Astrocyte of the spinal cord (primary cell): Measurements from ENCODE around the gene SMG7.
A peak's percentile ranks its signal among the peaks of the same experiment; 100 is the strongest.

Experiments used
- DNase-seq: peaks from one replicate; pipeline ENCODE4 v3.0.0; 2011; ENCODE audit warnings: low read depth, low spot score
- H3K4me3 ChIP-seq: 2 replicates; pipeline ENCODE4 v1.5.1; 2011; ENCODE audit warnings: low read depth, mild to moderate bottlenecking, low read length, moderate library complexity
- CTCF ChIP-seq: IDR thresholded peaks from 2 replicates; pipeline ENCODE4 v1.5.1; 2012; ENCODE audit warnings: low read depth, mild to moderate bottlenecking, low read length, inconsistent platforms
- in situ Hi-C: cut with HindIII; loops from 2 replicates; pipeline ENCODE4 v1.10.0; 2017; ENCODE audit warnings: low sequenced_read_pairs

Gene SMG7

DNA sequence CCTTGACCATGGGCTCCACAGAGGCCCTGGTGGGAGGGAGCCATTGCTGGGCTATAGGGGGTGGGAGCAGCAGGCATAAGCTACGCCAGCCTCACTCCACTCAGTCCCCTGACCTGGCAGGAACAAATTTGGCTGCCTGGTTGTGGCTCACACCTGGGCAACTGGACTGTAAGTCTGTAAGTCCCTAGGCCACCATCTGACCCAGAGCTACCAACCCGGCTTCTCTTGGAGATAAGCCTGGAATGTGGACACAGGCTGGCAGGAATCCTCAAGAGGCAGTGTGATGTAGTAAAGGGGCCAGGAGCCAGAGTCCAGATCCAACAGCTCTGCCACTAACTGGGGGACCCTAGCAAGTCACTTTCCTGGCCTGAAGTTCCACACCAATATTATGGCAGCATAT, 106.6 kb downstream of the SMG7 start:
- no peak for TF ChIP-seq CTCF
- H3K4me3 ChIP-seq, result no peak overlapping the region
- in situ Hi-C loops, result no loop called here
- DNase-seq, result no peak

DNA sequence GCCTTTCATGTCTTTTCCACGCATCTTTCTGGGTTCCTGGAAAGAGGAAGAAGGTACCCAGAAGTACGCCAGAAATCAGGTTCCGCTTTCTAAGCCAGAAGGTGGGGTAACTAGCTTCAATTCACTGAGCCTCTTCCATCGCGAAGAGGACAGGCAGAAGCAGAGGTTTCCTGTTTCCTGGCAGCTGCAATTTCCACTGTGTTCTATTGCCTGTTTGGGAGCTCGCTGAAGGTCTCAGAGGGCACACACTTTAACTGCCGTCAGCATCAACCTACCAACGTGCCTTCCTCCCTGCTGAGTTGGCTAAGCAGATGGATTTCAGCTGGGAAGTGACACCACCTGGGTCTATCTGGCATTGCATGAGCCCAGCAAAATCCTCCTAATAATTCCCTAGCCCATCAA, 108.0 kb downstream of the SMG7 start:
- no peak for DNase-seq
- no peak overlapping the region for H3K4me3 ChIP-seq
- TF ChIP-seq CTCF, result peak; percentile 36
- in situ Hi-C loops, result no loop called here

DNA sequence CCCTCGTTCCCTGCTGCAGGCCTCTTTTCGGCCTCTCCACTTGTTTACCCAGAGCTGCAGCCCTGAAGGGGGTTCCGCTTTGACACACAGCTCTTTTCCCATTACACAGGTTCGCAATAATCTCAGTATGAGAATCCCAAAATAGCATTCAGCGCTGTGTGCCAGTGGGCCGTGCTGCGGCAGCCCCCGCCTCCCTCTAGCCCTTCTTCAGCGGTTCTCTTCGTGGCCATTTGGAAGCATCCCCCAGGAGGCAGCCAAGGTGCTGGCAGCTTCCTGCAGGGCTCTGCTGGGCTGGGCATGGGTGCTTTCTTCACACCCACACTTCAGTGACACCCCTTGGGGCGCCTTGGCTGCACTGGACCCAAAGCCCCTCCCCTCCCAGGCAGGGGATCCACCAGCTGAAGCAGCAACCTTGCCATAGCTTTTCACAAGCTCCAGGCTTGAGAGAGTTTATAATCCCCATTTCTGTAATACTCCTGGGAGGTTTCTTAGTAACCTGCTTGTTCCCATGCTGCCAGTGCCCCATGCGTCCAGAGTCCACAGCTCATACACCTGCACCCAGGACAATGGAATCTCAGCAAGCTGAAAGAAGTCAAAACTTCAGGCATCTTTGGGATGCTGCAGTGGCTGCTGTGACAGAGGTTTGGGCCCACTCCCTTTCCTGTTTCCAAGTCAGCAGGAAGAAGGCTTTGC, 109.9 kb downstream of the SMG7 start:
- in situ Hi-C loops, result no loop called here
- no peak for DNase-seq
- TF ChIP-seq CTCF, result no peak
- H3K4me3 ChIP-seq, result no peak overlapping the region

DNA sequence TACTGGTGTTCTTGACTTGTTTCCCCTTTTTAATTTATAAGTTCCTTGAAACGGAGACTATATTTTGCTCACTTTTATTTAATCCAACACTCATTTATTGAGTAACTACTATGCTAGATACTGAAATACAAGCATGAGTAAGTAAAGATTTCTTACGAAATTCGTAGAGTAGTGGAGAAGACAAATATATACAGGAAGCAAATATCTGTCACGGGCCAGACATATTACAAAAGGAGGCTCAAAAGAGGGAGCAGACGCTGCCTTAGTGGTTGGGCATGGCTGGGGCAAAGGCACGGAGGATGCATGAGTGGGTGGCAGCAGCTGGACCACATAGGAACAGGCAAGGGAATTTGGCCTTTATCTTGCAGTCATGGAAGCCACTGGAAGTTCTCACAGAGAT, 111.2 kb downstream of the SMG7 start:
- in situ Hi-C loops, result no loop called here

GRCh38 chr1:183584147-183584546, 111.8 kb downstream of the SMG7 start:
- no peak for TF ChIP-seq CTCF
- DNase-seq, result no peak
- in situ Hi-C loops, result no loop called here
- H3K4me3 ChIP-seq, result no peak overlapping the region

More for the DNA sequence above, 111.2 kb downstream of the SMG7 start:
- no peak for TF ChIP-seq CTCF
- H3K4me3 ChIP-seq, result no peak overlapping the region
- no peak for DNase-seq

DNA sequence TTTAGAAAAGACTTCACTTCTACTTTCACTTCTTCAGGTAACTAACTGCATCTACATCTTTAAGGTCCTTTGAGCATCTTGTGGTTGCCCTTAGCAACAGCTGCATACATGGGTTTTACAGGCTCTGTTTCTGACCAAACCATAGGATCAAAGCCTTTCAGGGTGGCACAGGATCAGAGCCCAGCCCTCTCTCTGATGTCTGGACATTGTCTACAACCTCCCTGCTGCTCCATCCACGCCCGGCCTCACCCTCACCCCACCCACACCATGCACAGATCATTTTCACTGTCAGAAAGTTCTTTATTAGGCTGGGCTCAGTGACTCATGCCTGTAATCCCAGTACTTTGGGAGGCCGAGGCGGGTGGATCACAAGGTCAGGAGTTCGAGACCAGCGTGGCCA, 112.7 kb downstream of the SMG7 start:
- in situ Hi-C loops, result no loop called here
- TF ChIP-seq CTCF, result no peak
- DNase-seq, result no peak
- H3K4me3 ChIP-seq, result no peak overlapping the region
